Amygdala (tissue), 56 donors: ENCODE measurements around the gene LAMA2.

Experiments used
- DNase-seq, 56 donors: peaks; one replicate each; lab custom pipeline; 2025; lab: John Stamatoyannopoulos, UW

Gene LAMA2

DNA sequence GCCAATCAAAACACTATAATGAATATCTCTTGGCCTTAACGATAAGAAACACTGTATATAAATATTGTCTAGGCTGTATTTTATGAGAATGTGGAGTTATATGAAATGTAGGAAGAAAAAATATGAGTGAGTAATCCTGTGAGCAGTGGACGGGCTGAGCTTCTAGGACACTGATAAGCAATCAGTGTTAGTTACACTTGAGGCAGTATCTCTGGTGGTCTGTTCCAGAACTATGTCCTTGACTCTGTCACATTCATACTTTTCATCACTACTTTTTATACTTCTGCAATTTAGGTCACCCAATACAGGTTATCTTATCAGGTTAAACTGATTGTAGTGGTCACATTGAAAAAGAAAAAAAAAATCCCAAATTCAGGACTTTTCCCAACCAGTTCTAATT is 360.4 kb downstream of the LAMA2 start:
- no peak for DNase-seq

DNA sequence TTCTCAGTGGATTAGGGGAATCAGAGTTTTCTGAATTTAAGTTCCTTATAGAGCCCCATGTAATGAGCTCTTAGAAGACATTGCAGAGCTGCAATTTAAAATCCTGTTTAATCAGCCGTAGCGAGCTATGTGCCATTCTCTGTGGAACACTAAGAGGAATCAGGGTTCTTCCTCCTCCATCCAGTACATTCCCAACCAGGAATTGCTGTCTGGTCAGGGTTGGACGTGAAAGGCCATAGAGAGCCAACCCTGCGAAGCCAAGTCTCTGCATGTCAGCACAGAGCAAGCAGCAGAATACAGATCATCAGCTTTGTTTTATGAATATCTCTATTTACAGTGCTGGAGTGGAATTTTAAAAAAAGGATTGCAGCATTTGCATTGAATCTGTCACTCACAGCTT is 366.0 kb downstream of the LAMA2 start:
- peak in 1 of 56 donors; percentile 17 for DNase-seq

DNA sequence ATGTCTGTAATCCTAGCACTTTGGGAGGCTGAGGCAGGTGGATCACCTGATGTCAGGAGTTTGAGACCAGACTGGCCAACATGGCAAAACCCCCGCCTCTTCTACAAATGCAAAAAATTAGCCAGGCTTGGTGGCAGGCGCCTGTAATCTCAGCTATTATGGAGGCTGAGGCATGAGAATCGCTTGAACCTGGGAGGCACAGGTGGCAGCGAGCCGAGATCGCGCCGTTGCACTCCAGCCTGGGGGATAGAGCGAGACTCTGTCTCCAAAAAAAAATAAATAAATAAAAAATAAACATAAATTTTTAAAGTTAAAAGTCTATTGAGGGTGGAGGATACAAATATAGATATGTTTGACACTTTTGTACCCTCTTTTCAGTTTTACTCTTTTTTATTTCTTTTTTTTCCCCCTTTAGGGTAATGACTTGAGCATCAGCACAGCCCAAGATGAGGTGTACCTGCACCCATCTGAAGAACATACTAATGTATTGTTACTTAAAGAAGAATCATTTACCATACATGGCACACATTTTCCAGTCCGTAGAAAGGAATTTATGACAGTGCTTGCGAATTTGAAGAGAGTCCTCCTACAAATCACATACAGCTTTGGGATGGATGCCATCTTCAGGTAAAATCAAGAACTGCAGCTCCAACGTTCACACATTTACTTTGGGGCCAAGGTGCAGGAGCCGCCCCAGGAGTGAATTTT is 368.9 kb downstream of the LAMA2 start:
- peak in 17 of 56 donors; percentile 1 to 65 (median 20) for DNase-seq

DNA sequence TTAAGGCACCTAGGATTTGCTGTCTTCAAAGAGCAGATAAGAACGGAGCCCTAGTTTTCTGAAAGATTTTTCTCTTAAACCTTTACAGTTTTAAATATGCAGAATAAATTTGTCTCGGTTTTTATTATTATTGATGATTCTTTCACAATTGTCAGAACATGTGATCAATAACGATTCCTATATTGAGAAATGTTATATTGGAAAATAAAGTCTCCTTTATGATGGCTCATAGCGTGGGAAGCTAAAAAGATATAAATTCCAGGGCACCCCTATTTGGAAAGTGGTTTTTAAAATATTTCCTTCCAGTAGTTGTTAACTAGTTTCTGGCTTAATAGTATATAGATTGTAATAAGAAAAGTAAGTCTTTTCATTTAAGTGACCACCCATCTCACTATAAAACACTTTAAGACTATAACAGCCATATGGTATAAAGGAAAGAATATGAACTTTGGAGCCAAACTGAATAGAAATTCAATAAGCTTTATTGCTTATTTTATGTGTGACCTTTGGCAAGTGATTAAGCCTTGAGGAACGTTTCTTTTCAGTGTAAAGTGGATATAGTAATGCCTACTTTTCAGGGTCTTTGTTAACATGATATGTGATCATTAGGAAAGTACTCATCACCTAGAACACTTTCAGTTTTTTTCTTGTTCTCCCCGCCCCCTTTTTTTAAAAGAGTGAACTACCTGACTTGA is 369.6 kb downstream of the LAMA2 start:
- no peak for DNase-seq

DNA sequence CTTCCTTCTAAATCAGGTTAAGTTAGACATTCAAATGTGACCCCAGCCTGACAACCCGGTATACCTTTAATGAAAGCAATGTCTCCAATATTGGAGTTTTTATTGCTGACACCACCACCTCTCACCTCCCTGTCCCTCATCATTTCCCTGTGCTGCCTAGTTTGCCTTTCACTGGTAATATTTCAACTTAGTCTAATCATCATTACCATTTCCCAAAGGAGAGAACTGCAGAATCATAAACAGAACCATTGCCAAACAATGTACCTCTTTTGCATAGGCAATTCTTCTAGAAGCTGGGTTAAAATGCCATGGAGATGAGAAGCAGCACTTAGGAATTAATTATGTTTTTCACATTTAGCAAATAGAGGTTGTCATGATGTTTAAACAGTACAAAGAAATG is 370.3 kb downstream of the LAMA2 start:
- DNase-seq = no peak

DNA sequence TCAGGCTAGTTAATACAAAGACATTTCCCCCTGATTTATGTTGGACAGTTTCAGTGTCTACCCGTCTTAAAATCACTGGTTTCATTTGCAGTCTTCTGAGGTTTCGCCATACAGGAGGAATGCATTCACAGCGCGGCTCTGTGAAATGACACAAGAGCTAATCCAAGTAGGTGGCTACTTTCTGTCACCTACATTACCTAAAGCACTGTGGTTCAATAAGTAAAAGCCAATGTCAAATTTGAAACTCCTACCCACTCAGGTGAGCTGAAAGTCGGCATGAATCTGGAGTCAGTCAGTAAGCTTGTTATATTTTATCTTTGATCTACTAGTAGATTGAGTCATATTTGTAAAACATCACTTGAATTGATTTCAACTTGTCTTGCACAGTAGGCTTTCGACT is 370.8 kb downstream of the LAMA2 start:
- DNase-seq = no peak

DNA sequence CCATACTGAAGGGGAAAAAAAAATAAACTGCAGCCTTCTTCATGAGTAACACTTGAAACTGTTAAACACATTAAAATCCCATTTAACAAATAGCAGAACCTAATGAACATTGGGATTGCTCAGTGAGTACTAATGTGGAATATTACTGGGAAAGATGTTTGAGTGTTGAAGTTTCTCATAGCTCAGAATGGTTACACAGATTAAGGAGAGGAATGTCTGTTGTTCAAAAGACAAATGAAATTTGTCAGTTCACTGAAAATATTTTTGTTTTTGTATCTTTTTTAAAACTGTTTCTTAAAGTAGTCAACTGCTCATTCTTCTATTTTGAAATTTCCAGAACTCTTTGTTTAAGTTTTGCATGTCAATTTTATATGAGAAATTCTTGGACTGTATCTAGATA is 374.3 kb downstream of the LAMA2 start:
- DNase-seq = no peak

DNA sequence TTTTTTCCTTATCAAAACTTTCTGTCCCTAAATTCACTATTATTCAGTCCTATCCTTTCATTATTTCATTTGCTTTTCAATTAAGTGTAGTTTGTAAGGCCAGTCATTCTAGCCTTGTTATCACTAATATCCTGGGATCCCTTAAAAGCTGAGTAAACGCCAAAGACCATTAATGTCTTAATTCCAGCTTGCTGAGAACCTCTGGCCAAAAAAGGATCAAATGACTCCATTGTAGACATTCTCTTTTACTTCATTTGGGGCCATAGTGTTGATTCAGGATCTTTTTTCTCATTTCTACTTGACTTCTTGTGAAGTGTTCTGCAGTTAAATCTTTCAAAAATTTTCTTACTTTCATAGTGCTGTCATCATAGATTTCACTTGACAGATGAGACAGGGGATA is 379.7 kb downstream of the LAMA2 start:
- no peak for DNase-seq

DNA sequence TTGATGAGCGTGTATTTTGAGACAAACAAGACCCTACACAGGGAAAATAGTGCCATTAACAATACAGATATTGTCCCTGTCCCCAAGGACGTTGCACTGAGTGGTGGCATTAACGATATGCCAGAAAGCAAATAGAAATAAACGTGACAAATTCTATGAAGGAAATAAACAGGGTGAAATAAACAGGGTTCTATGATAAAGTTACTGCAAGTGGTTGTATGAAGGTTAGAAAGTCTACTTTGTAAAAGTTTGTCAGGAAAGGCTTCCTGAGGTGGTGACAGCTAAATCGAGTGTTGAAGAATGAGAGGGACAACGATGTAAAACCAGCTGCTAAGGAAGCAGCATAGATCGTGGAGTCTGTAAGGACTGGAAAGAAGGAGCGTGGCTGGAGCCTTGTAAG is 380.2 kb downstream of the LAMA2 start:
- no peak for DNase-seq

DNA sequence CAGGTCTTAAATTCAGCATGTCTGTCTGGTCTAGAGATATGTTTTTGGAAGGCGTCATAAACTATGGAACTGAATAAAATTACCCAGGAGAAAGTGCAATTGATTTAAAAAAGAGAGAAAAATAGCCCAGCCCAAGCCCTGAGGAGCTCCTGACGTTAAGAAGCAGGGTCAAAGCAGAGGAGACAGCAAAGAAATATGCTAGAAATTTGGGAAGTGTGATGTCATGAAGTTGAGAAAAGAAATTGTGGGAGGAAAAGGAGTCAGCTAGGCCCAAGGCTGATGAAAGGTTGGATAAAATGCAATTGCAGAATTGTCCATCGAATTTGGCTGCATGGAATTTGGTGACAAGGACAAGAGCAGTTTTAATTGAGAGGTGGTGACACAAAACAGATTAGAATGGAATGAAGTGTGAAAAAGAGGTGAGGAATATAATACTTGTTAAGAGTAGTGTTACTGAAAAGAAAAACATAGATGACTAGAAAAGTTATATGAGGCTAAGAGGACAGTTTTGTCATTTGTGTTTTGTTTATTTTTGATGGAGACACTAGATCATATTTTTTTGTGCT is 381.6 kb downstream of the LAMA2 start:
- DNase-seq = no peak

DNA sequence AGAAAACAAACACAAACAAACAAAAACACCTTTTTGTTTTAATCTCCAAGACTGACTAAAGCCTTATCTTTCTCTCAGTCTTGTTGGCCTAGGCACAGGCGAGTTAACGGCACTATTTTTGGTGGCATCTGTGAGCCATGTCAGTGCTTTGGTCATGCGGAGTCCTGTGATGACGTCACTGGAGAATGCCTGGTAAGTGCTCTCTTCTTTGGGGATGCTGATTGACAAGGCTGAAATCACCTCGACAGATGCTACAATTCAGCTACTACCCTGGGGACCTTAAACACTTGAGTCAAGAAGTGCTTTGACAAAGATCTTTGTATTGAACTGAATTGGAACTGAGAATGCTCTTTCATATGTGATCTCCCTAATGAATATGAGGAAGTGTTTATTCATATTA is 384.1 kb downstream of the LAMA2 start:
- DNase-seq = peak in 2 of 56 donors; percentile 8 to 57

DNA sequence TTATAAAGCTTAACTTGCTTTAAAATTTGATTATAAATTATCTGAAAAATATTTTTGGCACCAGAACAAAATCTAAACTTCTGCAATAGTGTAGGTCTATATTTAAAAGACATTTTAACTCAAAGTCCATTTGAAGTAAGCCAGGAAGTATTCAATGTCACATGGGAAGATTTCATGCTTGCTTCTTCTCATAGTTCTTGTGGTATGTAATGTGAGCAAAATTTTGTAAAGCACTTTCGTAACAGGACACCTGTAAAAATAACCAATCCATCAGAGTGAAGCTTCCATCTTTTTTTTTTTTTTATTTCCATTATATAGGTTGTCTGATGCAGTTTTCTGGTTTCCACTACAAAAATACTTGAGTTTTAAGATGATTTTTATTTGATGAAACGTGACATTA is 386.1 kb downstream of the LAMA2 start:
- no peak for DNase-seq

DNA sequence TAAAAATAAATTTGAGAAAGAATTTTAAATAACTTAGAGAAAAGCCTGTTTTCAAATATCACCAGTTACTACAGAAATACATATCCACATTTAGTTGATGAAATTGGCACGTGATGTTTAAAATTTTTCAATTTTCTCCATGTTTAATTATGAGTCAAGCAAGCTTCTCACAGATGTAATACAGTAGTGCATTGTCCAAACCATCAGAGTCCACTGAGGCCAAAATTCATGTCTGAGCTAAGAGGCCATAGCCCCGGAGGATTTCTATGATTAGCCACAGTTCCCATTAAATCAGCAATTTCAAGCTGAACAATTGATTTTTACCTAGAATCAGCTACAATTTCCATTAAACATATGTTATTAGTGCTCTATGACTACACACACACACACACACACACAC is 387.0 kb downstream of the LAMA2 start:
- DNase-seq = no peak

DNA sequence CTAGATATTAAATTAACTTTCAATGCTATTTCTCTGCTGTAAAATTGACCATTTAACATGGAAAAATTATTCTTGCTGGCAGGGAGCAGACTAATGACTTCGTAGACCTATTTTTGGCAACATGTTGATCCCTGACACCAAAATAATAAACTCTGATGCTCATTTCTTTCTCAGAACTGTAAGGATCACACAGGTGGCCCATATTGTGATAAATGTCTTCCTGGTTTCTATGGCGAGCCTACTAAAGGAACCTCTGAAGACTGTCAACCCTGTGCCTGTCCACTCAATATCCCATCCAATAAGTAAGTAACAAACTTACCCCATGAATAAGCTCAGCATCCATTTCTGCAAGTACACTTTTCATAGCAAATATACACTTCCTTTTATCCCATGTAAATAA is 387.5 kb downstream of the LAMA2 start:
- no peak for DNase-seq

DNA sequence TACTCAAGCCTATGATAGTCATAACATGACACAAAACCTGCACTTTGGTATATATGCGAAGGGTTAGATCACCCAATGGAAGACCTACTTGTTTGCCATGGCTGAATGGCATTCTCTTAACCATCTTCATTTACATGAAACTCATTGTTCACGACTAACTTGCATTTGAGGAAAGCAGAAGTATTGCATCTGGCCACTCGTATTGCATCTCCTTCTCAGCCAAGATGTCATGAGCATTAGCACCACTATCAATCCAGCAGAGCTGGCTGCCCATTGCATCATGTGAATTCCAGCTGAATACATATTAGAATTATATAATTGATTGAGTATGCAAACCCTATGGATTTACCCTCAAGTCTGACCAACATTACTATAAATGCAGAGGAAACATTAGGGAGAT is 390.2 kb downstream of the LAMA2 start:
- no peak for DNase-seq

DNA sequence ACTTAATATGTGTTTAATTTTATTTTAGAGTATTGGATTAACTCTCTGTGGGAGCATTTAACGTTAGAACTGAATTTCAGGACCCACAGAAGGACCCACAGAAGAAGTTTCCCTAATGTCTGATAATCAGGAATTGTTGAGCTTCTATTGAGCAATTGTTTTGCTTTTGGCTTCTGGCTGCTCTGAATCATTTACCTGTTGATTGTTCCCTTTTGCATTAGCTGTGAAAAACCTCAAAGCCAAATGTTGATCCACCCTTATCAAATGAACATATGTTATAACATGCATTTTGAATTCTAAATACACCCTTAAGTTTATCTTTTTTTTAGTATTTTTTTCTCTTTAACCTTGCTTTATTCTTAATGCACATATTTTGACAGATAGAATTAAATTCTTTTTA is 393.5 kb downstream of the LAMA2 start:
- no peak for DNase-seq

DNA sequence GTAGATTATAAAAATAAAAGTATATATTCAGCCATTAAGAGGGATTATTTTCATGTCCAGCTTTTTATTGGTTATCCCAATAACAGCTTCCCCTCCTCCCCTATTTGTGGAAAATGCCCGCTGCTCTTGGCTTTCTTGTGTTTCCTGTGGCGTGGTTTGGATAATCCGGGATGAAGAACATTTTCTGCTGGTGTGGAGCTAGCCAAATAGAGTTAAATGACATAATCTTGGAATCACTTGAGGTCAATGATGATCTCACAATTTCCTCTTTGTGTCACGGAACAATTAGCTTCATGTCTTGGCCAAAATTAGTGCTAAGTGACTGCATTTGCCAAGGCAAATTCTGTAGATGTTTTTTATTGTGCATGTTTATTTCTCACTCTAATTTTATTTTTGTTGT is 394.0 kb downstream of the LAMA2 start:
- DNase-seq = peak in 4 of 56 donors; percentile 18 to 45 (median 28)

DNA sequence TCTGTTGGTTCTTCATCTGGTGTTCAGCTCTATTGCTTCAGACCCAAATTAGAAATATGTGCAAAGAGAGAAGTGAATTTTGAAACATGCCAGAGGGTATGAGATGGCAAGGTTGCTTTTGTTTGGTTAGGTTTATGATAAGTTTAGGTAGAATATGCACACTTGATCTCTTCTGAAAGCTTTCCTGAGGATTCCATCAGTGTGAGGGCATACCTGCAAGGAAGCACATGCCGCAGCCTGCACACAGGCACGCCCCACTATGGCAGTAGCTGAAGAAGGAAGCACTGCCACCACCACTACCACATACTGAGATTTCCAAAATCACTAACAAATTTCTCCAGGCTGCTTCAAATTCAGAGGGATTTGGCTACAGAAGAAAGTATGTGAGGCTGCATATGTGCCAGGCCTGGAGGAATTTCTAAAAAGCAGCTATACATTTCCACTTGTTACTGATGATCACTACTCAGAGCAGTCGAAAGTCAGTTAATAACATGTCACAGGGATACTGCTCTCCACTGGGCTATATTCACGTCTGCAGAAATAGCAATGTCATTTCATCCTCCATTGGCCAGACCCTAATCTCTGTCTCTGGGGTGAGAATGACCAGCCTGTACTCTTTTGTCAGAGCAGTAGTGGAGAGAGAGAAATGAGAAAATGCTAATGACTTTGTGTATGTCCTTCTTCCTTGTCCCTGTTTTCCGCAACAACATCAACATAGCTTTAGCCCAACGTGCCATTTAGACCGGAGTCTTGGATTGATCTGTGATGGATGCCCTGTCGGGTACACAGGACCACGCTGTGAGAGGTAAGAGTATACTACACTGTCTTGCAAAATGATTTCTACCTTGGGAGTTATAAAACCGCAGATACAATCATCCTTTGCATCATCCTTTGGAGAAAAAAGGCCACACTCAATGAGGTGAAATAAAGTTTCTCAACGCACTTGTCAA is 396.7 kb downstream of the LAMA2 start:
- DNase-seq = no peak

DNA sequence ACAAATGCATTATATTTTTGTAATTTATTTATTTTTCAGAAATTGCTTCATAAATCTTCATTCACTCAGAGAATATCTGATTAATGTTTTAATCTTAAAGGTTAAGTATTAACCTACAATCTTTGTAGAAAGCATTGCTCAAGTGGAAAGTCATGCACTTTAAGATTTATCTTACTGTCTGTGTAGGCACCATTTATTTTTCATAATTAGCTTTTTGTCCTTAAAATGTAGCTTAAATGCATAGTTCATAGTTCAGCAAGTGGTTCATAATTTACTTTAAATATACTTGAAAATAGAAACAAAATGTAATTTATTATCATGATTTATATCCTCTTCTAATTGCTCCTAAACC is 397.3 kb downstream of the LAMA2 start:
- no peak for DNase-seq

DNA sequence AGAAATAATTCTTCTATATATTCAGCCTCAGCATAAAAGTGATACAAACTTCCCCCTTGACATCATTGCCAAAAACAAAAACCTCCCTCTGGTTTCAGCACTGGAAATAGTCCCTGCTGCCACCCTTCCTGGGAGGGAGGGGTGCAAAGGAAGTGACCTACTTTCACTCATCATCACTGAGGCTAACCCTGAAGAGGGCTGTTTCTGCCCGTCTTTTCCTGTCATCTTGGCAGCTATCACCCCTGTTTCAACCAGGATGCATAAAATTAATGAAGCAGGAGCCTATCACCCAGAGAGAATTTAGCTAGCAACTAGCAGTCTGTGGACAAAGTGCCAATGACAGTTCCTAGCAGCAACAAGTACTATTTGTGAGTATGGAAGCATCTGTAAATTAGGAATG is 397.8 kb downstream of the LAMA2 start:
- DNase-seq = peak in 2 of 56 donors; percentile 18 to 23

DNA sequence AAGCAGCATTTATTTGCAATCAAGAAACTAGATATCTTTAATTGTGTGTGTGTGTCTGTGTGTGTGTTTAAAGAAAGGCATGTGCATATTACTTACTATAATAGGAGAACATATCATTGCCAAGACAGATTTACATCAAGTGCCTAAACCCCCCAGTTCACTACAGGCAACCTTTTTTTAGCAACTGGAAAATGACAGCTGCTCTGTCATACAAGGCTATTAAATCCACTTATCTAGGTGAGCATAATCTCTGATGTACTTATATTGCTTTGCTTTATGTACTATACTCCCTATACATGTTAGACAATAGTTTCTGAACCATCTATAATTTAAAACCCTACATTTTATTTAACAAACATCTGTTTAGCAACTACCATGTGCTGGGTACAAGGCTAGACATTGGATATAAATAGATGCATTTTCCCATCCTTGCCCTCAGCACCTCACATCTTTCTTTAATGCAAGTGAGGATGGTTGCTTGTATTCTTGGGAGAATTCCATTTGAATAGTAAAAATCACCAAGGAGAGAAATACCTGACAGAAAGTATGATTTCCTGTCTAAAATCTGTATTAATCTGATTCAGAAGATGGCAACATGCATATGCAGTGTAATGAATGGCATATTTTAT is 398.3 kb downstream of the LAMA2 start:
- no peak for DNase-seq
